ENCODE results near the gene DMD.

The DMD gene

DNA sequence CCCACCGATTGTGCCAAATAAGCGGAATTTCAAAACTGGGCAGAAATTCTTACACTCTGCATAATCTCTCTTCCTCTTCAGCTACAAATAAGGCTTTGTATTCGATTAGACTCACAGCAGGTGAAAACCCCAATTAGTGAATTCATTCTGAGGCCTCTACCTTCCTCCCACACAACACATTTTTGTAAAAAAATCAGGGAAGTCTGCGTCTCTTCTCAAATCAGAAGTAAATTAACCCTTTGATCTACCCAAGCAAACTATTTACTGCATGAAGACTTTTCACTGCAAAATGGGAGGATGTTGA, 1938.9 kb downstream of the DMD start:
- no peak overlapping the region for H3K27ac ChIP-seq
- no peak for TF ChIP-seq ZFX (IDR thresholded peaks at IDR 0.05)
- TF ChIP-seq, protein P1, sequence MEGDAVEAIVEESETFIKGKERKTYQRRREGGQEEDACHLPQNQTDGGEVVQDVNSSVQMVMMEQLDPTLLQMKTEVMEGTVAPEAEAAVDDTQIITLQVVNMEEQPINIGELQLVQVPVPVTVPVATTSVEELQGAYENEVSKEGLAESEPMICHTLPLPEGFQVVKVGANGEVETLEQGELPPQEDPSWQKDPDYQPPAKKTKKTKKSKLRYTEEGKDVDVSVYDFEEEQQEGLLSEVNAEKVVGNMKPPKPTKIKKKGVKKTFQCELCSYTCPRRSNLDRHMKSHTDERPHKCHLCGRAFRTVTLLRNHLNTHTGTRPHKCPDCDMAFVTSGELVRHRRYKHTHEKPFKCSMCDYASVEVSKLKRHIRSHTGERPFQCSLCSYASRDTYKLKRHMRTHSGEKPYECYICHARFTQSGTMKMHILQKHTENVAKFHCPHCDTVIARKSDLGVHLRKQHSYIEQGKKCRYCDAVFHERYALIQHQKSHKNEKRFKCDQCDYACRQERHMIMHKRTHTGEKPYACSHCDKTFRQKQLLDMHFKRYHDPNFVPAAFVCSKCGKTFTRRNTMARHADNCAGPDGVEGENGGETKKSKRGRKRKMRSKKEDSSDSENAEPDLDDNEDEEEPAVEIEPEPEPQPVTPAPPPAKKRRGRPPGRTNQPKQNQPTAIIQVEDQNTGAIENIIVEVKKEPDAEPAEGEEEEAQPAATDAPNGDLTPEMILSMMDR (conservative IDR thresholded peaks at IDR 0.05) = no peak

- TF ChIP-seq, protein P1 (conservative IDR thresholded peaks at IDR 0.05) = no peak
- no peak for TF ChIP-seq ZFX (IDR thresholded peaks at IDR 0.05)
Measured at GRCh38 chrX:31271615-31272471, 1939.5 kb downstream of the DMD start.

DNA sequence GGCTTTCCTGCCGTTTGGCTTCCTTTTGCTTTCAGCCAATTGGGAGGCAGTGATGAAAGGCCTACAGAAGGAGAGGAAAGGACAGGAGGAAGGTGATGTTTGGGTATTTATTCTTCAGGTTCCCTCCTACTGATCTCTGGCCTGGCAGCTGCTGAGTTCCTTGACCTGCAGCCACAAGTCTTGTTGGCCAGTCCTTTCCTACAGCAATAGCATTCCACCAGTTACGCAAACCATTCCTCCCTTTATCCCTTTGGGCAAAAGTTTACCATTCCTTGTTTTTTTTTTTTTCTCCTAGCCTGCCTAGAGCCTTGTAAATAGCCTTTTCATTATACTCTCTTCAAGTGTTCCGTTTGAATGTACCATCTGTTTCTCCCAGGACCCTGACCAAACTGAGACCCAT, 1941.4 kb downstream of the DMD start:
- H3K27ac ChIP-seq = no peak overlapping the region
- TF ChIP-seq, protein P1 (conservative IDR thresholded peaks at IDR 0.05) = no peak
- no peak for TF ChIP-seq ZFX (IDR thresholded peaks at IDR 0.05)

More at GRCh38 chrX:31271615-31272471, 1939.5 kb downstream of the DMD start:
- H3K27ac ChIP-seq = no peak overlapping the region

DNA sequence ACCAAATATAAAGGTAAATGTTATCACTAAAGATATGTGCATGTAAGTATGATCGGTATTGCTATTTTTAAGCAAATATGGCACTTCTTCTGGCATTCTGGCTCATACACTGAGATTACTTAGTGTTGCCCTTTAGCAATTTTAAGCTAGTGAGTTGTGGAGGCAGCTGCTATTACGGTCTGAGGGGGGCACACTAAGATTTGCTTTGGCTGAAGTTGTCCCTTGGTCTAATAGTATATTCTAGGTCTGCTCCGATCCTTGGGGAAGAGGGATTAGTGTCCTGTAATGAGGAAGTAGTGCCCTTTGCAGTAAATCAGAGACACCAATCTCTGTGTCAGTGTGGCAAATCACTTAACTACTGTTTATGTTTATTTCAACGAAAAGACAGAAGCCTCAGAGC, 1943.0 kb downstream of the DMD start:
- TF ChIP-seq, protein P1 (conservative IDR thresholded peaks at IDR 0.05) = no peak
- no peak for TF ChIP-seq ZFX (IDR thresholded peaks at IDR 0.05)

DNA sequence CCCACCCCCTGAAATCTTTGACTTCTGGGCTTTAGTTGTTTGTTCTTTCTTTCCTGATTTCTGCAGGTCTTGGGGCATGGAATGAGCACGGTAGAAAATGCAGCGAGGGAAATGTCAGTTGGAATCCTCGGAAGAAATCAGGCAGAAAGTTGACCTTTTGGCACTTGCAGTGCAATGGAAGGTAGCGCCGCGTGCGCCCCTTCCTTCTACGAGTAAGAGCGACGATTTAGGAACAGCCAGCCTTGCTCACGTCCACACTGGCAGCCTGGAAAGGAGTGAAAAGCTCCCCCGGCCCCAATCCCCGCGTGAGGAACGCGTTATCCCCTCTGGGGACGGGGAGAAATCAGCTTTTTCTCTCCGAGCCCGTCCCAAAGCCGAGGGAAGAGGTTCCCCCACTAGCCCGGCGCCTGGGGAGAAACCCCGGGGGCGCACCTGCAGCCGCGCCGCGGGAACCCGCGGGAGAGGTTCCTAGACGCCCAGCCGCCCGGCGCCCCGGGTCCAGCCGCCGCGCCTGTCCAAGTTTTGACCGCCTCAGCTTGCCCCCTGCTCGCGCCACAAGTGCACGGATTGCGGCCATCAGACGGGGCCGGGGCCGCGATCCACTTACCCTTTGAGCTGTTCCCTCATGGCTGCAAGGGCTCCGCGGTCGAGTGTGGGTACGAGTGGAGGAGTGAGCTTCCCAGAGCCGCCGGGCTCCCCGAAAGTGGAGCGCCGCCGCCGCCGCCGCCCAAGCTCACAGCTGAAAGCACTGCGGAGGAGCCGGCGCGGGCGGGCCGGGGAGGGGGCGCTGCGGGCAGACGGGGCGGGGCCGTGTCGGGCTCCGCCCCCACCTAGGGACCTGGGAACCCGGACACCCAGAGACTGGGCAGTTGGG, 1944.9 kb downstream of the DMD start:
- no peak overlapping the region for H3K27ac ChIP-seq
- no peak for TF ChIP-seq ZFX (IDR thresholded peaks at IDR 0.05)
- TF ChIP-seq, protein P1 (conservative IDR thresholded peaks at IDR 0.05) = no peak

More for the DNA sequence above, 1943.0 kb downstream of the DMD start:
- no peak overlapping the region for H3K27ac ChIP-seq

- H3K27ac ChIP-seq = no peak overlapping the region
- TF ChIP-seq ZFX (IDR thresholded peaks at IDR 0.05) = no peak
- TF ChIP-seq, protein P1 (conservative IDR thresholded peaks at IDR 0.05) = no peak
Measured at GRCh38 chrX:31265383-31265782, 1946.0 kb downstream of the DMD start.

DNA sequence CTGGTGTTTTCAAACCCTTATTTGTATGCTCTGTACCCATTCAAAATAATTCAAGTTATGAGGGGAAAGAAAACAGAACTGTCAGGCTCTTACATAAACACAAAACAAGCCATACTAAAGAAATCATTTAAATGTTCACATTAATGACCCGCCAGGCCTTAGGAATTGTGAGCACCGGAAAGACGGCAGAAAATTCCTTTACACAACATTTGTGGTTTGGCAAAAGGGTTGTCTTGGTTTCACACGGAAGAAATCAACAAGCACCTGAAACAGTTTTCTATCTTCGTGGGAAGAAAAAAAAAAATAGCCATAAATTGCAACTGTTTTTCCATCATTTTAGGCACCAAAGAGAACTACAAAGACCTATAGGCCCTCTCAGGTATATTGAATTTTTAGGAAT, 1951.0 kb downstream of the DMD start:
- no peak for TF ChIP-seq ZFX (IDR thresholded peaks at IDR 0.05)
- TF ChIP-seq, protein P1 (conservative IDR thresholded peaks at IDR 0.05) = no peak
- no peak overlapping the region for H3K27ac ChIP-seq

Data from C4-2B (cell line).